Hindlimb muscle (tissue), 1 donor: ENCODE data around the gene NR0B2. TPM values are rescaled to one million over a fixed set of nuclear protein-coding genes. Genes with fewer than 3 reads are reported as not detected.
A peak's percentile ranks its signal among the peaks of the same experiment; 100 is the strongest.

ENCODE experiments used
- DNase-seq: peaks from one replicate; pipeline ENCODE4 v3.0.0-alpha.2; 2013
- polyA plus RNA-seq: library from polyadenylated mRNA; unstranded; fragments of 120-200 nt; gene quantifications from one replicate; pipeline ENCODE4 v1.2.1, GENCODE V29; 2013; ENCODE audit not compliant: insufficient read length

The NR0B2 gene
- polyA plus RNA-seq, 1 donor: not detected

DNA sequence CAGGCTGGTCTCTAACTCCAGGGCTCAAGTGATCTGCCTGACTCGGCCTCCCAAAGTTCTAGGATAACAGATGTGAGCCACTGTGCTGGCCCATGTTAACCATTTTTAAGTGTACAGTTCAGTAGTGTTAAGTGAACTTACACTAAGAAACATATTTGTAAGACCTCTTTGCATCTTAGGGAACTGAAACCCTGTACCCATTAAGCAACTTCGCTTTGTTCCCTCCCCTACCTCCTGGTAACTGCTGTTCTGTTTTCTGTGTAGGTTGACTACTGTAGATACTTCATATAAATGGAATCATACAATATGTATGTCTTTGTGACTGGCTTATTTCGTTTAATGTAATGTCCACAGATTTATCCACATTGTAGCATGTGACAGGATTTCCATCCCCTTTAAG, 18.8 kb upstream of the NR0B2 start:
- DNase-seq: no peak

DNA sequence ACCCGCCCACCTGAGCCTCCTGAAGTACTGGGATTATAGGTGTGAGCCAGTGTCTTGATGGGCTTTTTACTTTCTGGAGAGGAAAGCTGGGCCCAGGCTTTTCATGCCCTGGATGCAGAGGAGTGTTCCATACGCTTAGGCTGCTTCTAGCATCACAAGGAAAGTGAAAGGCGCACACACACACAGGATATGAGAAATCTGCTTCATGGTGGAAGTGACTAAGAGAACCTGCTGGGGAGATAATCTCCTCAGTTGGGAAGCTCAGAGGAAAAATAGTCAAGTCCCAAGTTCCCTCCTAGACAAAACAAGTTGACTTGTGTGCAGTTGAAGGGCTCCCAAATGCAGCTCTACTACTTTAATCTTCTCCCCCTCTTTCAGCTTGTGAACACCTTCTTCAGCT, 9.9 kb upstream of the NR0B2 start:
- no peak for DNase-seq

GRCh38 chr1:26922901-26923300, 9.1 kb upstream of the NR0B2 start:
- DNase-seq: no peak

GRCh38 chr1:26922431-26922729, 8.6 kb upstream of the NR0B2 start:
- no peak for DNase-seq

DNA sequence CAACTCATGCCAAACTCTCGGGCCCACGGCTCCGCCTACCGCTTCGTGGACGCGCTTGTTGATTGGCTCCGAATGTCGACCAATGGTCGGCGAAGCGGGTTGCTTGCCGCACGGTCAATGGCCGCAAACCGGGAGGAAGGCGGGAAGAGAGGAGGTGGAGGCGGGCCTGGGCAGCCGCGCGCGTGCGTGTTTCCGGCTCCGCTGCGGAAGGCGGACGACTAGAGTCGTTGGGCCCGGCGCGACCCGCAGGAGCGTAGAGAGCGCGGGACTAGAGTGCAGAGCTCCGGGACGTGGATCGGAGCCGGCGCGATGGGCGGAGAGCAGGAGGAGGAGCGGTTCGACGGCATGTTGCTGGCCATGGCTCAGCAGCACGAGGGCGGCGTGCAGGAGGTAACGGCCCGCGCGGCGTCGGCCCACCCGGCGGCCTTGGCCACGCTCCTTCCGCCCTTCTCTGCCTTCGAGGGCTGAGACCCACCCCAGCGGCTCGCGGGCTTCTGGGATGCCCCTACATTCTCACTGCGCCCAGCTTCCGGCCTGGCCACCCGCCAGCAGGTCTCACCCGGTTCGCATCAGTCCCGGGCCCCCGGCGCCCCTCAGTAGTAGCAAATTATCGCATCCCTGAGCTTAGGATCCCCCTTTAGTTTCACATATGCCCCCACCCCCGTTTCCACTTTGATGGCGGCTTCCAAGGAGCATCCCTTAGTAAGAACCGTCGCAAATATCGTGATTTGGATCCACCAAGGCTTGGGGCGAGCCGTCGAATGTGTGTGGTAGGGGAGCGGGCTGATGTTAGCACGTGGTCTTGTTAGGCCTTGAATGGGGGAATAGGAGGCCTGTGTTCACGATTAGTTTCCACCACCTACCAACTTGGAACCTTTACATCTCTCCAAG, 8.0 kb upstream of the NR0B2 start, which contains the start of gene NUDC:
TSS of gene NUDC (plus strand) at position 204 of the 891 bp plus-strand sequence. CDS start at position 310, 106 bp downstream.
- DNase-seq: peak; percentile 96

GRCh38 chr1:26921126-26921539, 7.4 kb upstream of the NR0B2 start:
- DNase-seq: no peak

GRCh38 chr1:26915204-26915842, 1.5 kb upstream of the NR0B2 start:
- no peak for DNase-seq

- no peak for DNase-seq
These were observed 404 bp downstream of the NR0B2 start for GRCh38 chr1:26913389-26913753.

DNA sequence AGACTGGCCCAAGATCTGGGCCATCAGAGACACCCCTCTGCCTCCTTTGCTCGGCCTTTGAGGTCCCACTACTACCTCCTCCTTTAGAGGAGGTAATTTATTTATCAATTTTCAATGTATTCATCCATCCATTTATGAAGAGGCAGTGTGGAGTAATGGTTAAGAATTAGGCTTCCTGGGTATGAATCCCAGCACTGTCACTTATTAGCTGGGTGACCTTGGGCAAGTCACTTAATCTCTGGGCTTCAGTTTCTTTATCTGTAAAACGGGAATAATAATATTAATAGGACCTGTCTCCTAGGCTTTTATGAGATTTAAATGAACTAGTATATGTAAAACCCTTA, 1.7 kb downstream of the NR0B2 start:
- no peak for DNase-seq

- DNase-seq: no peak
These were observed 2.2 kb downstream of the NR0B2 start for GRCh38 chr1:26911399-26912146.

DNA sequence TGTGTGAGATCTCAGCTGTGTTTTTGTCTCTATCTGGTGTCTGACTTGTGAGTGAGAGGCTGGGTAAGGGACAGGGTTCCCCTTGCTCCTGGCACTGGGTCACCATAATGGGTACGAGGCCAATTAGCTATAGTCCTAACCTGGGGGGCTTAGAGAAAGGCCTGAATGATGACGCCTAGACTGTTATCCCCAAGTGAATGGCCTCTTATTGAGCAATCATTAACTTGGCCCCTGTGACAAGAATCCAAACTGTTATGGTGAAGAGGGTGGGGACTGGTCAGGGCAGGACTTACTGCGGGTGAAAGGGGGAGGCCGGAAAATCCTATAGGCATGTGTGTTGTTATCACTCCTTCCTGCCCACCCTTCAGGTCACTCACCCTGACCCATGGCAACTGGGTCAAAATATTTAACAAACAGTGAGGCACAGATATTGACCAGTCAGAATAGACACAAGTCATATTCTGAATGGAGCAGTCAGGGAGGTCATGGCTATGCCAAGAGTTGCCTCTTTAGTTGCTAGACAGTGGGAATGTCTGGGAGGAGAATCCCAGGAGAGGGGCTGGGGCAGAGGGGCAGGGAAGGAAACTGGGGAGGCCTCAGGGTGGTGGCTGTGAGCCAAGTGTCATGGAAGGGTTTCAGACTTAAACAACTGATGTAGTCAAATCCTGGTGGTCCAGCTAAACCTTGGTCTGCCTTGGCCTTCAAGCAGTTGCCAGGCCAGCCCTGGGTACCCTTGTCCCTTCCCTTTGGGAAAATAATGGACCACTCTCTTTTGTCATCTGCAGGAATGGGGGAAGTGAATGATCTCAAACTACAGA, 3.2 kb downstream of the NR0B2 start:
- DNase-seq: no peak

GRCh38 chr1:26909951-26910342, 3.8 kb downstream of the NR0B2 start:
- DNase-seq: no peak

DNA sequence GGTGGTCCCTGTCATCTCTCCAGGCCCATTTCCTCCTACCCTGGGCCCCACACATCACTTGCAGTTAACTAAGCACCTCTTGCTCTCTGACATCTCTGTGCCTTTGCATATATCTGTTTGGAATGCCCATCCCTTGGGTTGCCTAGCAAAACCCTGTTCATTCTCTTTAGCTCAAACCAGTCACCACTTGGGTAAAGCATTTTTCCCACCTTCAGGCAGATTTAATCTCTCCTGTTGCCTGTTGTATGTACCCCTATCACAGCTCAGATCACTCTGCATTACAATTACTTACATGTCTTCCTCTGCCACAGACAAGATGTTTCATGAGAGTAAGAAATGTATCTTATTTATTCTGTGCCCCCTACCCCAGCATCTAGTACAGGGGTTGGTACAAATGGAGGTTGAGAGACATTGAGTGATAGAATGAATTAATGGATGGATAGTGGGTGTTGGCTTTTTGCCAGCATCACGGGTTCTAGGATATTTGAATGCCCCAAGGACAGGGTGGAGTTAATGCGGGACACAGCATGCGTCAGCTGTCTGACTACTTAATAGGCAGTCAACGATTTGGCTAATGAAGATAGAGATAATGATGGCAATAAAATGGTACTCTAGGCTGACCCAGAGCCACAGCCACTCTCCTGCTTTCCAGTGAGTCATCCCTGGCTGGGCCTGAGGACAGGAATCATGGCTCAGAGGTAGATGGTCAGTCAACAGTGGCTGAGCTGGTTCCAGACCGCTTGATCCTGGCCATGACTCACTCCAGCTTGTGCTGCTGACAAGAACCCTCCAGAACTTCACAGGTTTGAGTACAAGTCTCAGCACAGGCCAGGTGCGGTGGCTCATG, 6.5 kb downstream of the NR0B2 start:
- DNase-seq: no peak

- no peak for DNase-seq
These were observed 12.8 kb downstream of the NR0B2 start for GRCh38 chr1:26900815-26901511.

- DNase-seq: peak; percentile 91
These were observed 13.6 kb downstream of the NR0B2 start, which contains the start of gene GPATCH3 for GRCh38 chr1:26900001-26900814. TSS of gene GPATCH3 (minus strand) at chr1:26900467. CDS start at chr1:26900442, 25 bp downstream.

GRCh38 chr1:26897351-26897750, 16.4 kb downstream of the NR0B2 start:
- no peak for DNase-seq

- no peak for DNase-seq
These were observed 19.5 kb downstream of the NR0B2 start for GRCh38 chr1:26894263-26894662.

DNA sequence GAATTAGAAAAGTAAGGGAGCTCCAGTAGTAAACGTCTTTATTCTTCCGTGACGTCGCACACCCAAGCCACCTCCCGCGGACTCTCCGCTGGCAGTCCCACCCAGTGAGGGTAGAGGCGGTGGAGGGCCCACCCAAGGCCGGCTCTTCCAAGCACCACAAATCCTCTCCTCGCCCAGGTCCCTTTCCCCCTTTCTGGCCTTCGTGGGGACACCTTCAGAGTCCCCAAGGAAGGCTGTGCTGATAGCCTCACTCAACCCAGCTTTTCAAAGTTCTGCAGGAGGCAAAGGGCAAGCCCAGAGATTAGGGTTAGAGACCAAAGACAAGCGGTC, 23.3 kb downstream of the NR0B2 start:
- DNase-seq: peak; percentile 12

GRCh38 chr1:26889551-26890466, 24.0 kb downstream of the NR0B2 start, which contains the start of gene GPN2:
TSS of gene GPN2 (minus strand) at chr1:26890283. CDS start at chr1:26890096, 187 bp downstream.
- DNase-seq: peak; percentile 87
